NB4 (cell line): ENCODE measurements around the gene BCKDHB.

Experiments used
- CTCF ChIP-seq: IDR thresholded peaks from one replicate; pipeline ENCODE4 v1.5.1; 2012; ENCODE audit warnings: low read depth, low read length
- POLR2A ChIP-seq: IDR thresholded peaks from 2 replicates; pipeline ENCODE4 v1.6.1; 2011; ENCODE audit warnings: mild to moderate bottlenecking; ENCODE audit not compliant: insufficient read length; ENCODE audit errors: extremely low read depth

- TF ChIP-seq CTCF, result no peak
- no peak for TF ChIP-seq POLR2A
These were observed 29.4 kb upstream of the BCKDHB start for GRCh38 chr6:80077067-80077466.
